IPS DF 6.9 (cell line): ENCODE data around the gene TBX19.

Experiments used
- DNase-seq: peaks from one replicate; pipeline ENCODE4 v3.0.0-alpha.2; 2013; ENCODE audit warnings: low read depth, low spot score
- H3K27ac ChIP-seq: one replicate; pipeline ENCODE4 v1.5.1; 2013; ENCODE audit warnings: low read length, control low read depth
- H3K27me3 ChIP-seq: 2 replicates; pipeline ENCODE4 v1.6.1; 2013; ENCODE audit warnings: mild to moderate bottlenecking, low read length; ENCODE audit not compliant: control insufficient read depth, insufficient read depth
- H3K36me3 ChIP-seq: 2 replicates; pipeline ENCODE4 v1.6.1; 2013; ENCODE audit warnings: low read length; ENCODE audit not compliant: control insufficient read depth, insufficient read depth
- H3K4me1 ChIP-seq: 2 replicates; pipeline ENCODE4 v1.6.1; 2013; ENCODE audit warnings: low read length; ENCODE audit not compliant: control insufficient read depth, insufficient read depth
- H3K4me3 ChIP-seq: 2 replicates; pipeline ENCODE4 v1.5.1; 2013; ENCODE audit warnings: mild to moderate bottlenecking, low read length
- H3K9me3 ChIP-seq: 2 replicates; pipeline ENCODE4 v1.6.1; 2013; ENCODE audit warnings: low read length, inconsistent platforms; ENCODE audit not compliant: control insufficient read depth, insufficient read depth
- WGBS: extraction: QIAGEN DNeasy Blood & Tissue Kit; methylation state at CpG from one replicate; pipeline ENCODE4 v1.1.7; 2013; ENCODE audit warnings: mixed read lengths, missing lambda C conversion rate; ENCODE audit not compliant: insufficient read length, insufficient coverage; 5-methylcytosine and 5-hydroxymethylcytosine counted together

The TBX19 gene

DNA sequence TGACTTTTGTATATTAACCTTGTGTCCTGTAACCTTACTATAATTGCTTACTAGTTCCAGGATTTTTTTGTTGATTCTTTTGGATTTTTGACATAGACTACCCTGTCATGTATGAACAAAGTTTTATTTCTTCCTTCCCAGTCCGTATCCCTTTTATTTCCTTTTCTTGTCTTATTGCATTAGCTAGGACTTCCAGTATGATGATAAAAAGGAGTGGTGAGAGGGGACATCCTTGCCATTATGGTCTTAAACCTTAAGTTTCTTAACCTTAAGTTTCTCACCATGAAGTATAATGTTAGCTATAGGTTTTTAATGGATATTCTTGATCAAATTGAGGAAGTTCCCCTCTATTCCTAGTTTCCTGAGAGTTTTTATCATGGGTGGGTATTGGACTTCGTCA lies 24.5 kb upstream of the TBX19 start:
- no peaks in the 10 kb centered on the region for H3K36me3 ChIP-seq
- H3K27ac ChIP-seq = no peak overlapping the region
- no CpG with 5 or more reads among the region's 2 CpGs for WGBS
- no peak for DNase-seq
- H3K9me3 ChIP-seq = no peaks in the 10 kb centered on the region; the same call in 1 of the 2 replicates
- H3K4me3 ChIP-seq = no peak overlapping the region
- H3K27me3 ChIP-seq = no peaks in the 10 kb centered on the region
- H3K4me1 ChIP-seq = no peaks in the 10 kb centered on the region

DNA sequence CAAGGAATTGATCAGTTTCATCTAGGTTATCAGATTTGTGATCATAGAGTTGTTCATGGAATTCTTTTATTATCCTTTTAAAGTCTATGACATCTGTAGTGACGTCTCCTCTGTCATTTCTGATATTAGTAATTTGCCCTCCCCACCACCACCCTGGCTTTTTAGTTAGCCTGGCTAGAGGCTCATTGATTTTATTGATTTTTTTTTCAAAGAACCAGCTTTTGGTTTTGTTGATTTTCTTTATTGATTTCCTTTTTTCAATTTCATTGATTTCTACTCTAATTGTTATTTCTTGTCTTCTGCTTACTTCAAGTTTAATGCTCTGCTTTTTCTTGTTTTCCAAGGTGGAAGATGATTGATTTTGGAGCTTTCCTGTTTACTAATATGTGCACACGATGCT lies 23.3 kb upstream of the TBX19 start:
- Histone ChIP-seq H3K27ac (no peak overlapping the region), H3K4me1 (no peaks in the 10 kb centered on the region), H3K9me3 (no peaks in the 10 kb centered on the region; the same call in 1 of the 2 replicates), H3K27me3 (no peaks in the 10 kb centered on the region), H3K36me3 (no peaks in the 10 kb centered on the region), H3K4me3 (no peak overlapping the region)
- WGBS = no CpG with 5 or more reads among the region's 2 CpGs
- no peak for DNase-seq

DNA sequence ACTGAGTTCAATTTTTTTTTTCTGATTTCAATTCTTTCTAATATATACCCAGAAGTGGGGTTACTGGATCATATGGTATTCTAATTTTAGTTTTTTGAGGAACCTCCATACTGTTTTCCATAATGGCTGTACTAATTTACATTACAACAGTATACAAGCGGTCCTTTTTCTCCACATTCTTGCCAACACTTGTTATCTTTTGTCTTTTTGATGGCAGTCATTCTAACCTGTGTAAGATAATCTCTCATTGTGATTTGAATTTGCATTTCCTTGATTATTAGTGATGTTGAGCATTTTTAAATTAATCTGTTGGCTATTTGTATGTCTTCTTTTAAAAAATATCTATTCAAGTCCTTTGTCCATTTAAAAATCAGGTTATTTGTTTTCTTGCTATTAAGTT lies 21.1 kb upstream of the TBX19 start:
- no CpG with 5 or more reads among the region's 1 CpG for WGBS
- no peak overlapping the region for H3K27ac ChIP-seq
- DNase-seq = no peak
- no peaks in the 10 kb centered on the region for H3K4me1 ChIP-seq
- H3K9me3 ChIP-seq = no peaks in the 10 kb centered on the region; the same call in 1 of the 2 replicates
- H3K4me3 ChIP-seq = no peak overlapping the region
- H3K27me3 ChIP-seq = no peaks in the 10 kb centered on the region
- H3K36me3 ChIP-seq = no peaks in the 10 kb centered on the region

DNA sequence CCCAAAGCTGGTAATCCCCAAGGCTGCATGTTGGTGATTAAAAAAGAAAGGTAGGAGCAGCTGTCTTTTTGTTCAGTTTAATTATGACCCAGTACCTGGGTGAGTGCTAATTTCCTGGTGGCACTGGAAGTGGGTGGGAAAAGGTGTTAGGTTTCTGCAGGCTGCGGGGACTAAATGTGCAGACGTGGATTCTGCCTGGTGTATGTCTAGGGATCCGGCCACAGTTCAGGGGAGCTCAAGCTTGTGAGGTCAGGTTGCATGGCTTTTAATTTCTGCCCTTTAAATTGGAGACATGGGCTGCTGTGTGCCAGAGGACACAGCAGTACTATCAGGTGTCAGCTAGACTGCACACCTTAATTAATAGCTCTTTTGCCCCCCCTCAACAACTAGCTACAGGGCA lies 20.3 kb upstream of the TBX19 start:
- Histone ChIP-seq H3K36me3 (no peaks in the 10 kb centered on the region), H3K4me3 (no peak overlapping the region), H3K4me1 (no peaks in the 10 kb centered on the region), H3K9me3 (no peaks in the 10 kb centered on the region; the same call in 1 of the 2 replicates), H3K27me3 (no peaks in the 10 kb centered on the region), H3K27ac (no peak overlapping the region)
- no CpG with 5 or more reads among the region's 3 CpGs for WGBS
- no peak for DNase-seq

DNA sequence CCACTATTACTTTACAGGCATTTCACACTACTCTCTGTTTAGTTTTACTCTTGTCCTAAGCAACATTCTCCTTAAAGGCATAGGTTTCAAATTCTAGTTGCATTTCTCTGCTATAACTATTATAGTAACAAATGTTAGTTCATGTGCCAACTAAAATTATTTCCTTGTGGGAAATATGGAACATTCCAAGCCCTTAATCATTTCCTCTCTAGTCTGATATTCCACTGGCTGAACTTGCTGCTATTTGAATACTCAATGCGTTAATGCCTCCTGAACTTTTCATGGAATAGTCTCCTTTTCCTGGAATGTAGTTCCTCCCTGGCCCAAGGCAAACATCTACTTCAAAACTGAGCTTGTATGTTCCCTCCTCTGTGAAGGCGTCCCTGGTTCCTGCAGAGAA lies 19.3 kb upstream of the TBX19 start:
- Histone ChIP-seq H3K27me3 (no peaks in the 10 kb centered on the region), H3K36me3 (no peaks in the 10 kb centered on the region), H3K4me3 (no peak overlapping the region), H3K9me3 (no peaks in the 10 kb centered on the region), H3K27ac (no peak overlapping the region), H3K4me1 (no peaks in the 10 kb centered on the region)
- DNase-seq = no peak
- WGBS = no CpG with 5 or more reads among the region's 2 CpGs

DNA sequence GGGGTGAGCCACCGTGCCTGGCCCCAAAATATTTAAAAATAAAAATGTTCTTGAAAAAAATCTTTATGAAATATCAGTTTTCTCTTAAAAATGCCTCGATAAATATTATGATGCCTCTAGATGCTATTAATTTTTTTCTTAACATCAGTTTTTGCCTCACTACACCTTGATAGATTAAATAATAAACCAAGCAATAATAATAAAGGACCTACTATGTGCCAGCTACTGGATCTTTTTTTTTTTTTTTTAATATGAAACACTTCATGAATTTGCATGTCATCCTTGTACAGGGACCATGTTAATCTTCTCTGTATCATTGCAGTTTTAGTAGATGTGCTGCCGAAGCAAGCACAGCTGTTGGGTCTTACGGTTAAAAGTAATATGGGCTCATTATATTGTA lies 17.5 kb upstream of the TBX19 start:
- H3K9me3 ChIP-seq = no peaks in the 10 kb centered on the region
- H3K27me3 ChIP-seq = no peaks in the 10 kb centered on the region
- H3K4me1 ChIP-seq = no peaks in the 10 kb centered on the region
- H3K4me3 ChIP-seq = no peak overlapping the region
- no peak for DNase-seq
- no peaks in the 10 kb centered on the region for H3K36me3 ChIP-seq
- no peak overlapping the region for H3K27ac ChIP-seq
- WGBS = no CpG with 5 or more reads among the region's 4 CpGs

DNA sequence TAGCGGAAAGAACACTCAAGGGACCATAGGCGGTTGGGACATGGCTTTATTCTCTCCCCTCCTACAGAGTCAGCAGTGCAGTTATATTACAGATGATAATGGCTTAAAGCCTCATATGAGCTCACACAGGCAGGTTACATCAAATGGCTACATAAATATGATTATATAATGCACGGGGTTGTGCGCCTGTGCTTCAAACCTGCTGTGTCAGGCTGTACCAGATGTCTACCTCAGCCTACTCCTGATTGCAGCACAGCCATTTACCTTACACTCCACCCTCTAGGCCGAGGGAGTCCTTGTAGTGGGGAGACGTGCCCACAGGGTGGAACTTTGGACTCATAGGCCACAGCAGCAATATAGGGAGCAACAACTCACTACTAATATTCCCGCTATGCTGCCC lies 16.4 kb upstream of the TBX19 start:
- Histone ChIP-seq H3K36me3 (no peaks in the 10 kb centered on the region), H3K27ac (no peak overlapping the region)

DNA sequence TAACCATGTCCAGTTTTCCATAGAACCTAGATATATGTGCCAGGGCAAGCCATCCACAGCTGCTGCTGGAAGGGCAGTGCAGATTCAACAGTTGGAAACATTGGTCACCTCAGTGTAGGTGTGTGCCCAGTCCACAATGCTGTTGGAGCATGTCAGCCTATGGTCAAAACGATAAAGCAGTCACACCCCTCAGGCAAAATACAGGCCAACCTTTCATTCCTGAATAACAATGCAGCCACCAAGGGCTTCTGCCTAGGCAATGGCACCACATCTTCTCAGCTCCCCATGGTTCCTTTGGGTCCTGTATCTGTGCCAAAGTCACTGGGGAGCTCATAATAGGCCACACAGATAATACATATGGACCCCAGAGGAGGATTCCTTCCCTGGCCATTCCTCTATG lies 15.1 kb upstream of the TBX19 start:
- Histone ChIP-seq H3K4me1 (no peaks in the 10 kb centered on the region), H3K27me3 (no peaks in the 10 kb centered on the region), H3K4me3 (no peak overlapping the region), H3K9me3 (no peaks in the 10 kb centered on the region), H3K36me3 (no peaks in the 10 kb centered on the region), H3K27ac (no peak overlapping the region)
- WGBS = no CpG with 5 or more reads among the region's 1 CpG
- DNase-seq = no peak

More for the DNA sequence above, 16.4 kb upstream of the TBX19 start:
- Histone ChIP-seq H3K4me3 (no peak overlapping the region), H3K4me1 (no peaks in the 10 kb centered on the region), H3K9me3 (no peaks in the 10 kb centered on the region), H3K27me3 (no peaks in the 10 kb centered on the region)
- no peak for DNase-seq
- no CpG with 5 or more reads among the region's 7 CpGs for WGBS

DNA sequence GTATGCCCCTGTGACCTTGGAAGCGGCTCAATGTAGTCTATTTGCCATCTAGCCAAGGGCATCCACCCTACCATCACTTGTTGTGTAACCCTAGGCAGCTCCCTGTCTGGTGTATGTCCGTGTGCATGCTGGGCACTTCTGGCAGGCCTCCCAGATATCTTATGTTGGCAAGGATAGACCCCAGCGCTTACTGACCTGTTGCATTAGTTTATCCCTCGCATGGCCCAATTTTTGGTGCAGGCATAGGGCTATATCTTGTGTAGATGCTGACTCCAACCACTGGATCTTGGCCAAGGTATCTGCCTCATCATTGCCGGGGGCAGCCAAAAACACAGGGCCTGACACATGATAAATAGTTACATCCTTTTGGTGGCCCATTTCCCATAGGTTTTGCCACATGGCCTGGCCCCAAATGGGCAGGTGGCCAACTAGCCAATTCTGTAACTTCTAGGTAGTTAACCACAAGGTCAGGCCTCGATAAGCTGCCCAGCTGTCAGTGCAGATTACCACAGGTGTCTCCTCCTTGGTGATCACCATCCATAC lies 14.0 kb upstream of the TBX19 start:
- no peak overlapping the region for H3K4me3 ChIP-seq
- no peaks in the 10 kb centered on the region for H3K9me3 ChIP-seq
- H3K27me3 ChIP-seq = no peaks in the 10 kb centered on the region
- DNase-seq = no peak
- no peak overlapping the region for H3K27ac ChIP-seq
- WGBS = no CpG with 5 or more reads among the region's 6 CpGs
- H3K36me3 ChIP-seq = no peaks in the 10 kb centered on the region
- H3K4me1 ChIP-seq = no peaks in the 10 kb centered on the region

DNA sequence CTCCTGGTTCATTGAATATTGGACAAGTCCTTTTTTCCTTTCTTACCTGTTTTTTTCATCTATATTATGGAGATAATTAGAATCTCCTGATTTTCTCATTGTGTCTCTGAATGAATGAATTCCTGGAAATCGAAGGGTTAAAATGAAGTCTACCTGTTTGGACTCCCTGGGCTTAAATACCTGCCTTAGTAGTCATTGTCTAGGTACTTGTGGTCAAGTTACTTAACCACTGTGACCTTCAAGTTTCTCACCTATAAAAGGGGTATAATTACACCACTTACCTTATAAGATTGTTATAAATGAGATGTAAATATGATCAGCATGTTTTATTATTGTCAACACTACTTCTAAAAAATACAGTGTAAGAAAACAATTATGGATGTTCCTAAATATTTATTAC lies 9.0 kb upstream of the TBX19 start:
- no peak for DNase-seq
- WGBS = no CpG with 5 or more reads among the region's 1 CpG
- Histone ChIP-seq H3K4me1 (no peaks in the 10 kb centered on the region), H3K9me3 (no peaks in the 10 kb centered on the region), H3K36me3 (no peaks in the 10 kb centered on the region), H3K4me3 (no peak overlapping the region), H3K27me3 (no peaks in the 10 kb centered on the region), H3K27ac (no peak overlapping the region)

DNA sequence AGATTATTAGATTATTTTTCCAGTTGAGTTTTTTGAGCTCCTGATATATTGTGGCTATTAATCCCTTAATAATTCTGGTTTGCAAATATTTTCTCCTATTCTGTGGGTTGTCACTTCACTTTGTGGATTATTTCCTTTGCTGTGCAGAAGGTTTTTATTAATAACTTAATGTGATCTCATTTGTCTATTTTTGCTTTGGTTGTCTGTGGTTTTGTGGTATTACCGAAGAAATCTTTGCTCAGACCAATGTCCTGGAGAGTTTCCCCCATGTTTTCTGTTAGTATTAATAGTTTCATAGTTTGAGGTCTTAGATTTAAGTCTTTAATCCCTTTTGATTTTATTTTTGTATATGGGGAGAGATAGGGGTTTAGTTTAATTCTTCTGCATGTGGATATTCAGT lies 7.1 kb upstream of the TBX19 start:
- no peak overlapping the region for H3K27ac ChIP-seq
- no peak overlapping the region for H3K4me3 ChIP-seq
- WGBS = no CpG with 5 or more reads among the region's 1 CpG
- no peaks in the 10 kb centered on the region for H3K9me3 ChIP-seq
- H3K4me1 ChIP-seq = no peaks in the 10 kb centered on the region
- H3K27me3 ChIP-seq = no peaks in the 10 kb centered on the region
- H3K36me3 ChIP-seq = no peaks in the 10 kb centered on the region
- no peak for DNase-seq
